ENCODE data around the gene ATP9B.

Gene ATP9B

GRCh38 chr18:79400091-79400590 is 330.9 kb downstream of the ATP9B start:
- no peak for DNase-seq

GRCh38 chr18:79400591-79401381 is 331.6 kb downstream of the ATP9B start:
- no peak for DNase-seq

GRCh38 chr18:79401494-79402208 is 332.5 kb downstream of the ATP9B start:
- no peak for DNase-seq

- no peak for DNase-seq
Observed at GRCh38 chr18:79402209-79402576, 333.0 kb downstream of the ATP9B start.

- no peak for DNase-seq
Observed at GRCh38 chr18:79402977-79403722, 334.0 kb downstream of the ATP9B start.

GRCh38 chr18:79403723-79404566 is 334.8 kb downstream of the ATP9B start:
- DNase-seq, result no peak

DNA sequence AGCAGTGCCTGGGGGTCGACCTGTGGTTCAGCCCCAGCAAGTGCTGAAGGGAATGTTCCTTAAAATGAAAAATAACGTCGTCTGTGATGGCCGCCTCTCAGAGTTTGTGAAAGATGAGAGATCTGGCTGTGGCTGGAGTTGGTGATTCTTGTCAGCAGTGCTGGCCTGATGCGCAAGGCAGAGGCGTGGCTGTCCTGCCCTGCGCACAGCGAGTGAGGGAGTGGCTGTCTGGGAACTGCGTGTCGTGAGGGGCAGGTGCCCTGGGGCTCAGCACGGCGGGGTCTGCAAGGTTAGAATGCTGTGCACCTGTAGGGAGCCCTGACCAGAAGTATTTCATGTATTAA is 335.3 kb downstream of the ATP9B start:
- no peak for DNase-seq

DNA sequence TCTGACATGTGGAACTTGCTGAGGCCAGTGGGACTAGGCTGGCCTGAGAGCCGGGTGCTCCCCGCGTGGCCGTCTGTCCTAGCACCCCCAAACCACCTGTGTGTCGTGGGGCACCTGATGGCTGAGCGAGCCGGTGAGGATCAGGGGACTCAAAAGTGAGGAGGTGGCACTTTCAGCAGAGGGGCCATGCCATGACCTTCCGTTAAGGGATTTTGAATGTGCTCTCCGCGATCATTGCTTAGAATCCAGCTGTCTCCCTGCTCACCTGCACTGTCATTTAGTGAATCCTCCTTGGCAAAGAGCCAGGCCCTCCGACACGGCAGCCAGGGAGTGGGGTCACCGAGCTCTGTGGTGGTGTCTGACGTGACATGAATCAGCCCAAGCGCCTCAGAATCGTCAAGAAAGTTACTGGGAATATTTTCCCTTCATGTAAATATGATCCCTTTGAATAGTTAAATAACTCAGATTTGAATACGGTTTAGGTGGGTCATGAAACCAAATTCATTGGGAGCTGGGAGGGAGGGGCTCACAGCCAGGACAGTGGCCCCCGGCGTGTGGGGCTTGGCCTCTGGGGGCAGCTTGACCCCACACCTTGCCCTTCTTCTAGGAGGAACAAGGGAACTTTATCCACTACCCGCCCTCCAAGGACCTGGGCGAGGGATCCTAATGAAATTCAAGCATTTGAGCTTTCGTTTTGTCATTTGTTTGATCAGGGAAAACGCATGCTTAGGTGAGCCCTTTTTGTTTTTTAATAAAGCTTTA is 336.0 kb downstream of the ATP9B start:
- no peak for DNase-seq

DNA sequence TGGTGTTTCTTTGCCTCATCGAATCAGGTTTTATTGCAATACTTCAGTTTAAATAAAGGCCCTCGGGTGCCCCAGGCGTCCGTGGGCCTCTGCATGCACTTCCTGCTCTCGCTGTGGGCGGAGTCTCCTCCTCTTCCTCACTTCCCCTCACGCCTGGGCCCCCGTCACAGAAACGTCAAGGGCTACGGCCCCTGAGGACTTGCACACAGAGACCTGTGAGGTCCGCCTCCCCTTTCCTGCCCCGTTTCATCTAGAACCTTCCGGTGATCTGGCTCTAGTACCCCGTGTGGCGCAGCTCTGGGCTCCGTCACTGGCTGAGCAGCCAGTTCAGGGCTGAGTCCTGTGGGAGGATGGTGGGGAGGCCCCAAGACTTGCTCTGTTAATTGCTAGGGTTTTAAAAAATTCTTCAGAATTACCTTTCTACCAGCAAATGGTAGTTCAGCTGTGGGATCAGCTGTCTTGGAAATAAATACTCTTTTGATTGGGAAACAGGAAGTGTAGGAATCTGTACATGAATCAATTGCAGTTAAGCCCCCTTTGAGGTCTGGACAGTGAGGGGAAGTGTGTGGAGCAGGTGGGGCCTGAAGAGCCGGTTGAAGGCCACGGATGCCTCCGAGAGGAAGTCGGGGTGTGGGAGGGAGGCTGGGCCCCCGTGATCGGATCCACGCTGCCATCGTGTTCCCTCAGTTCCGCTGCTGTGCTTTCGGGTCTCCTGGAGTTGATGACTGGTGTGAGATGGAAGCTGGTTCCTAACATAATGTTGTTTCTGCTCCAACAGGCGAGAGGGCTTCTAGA is 336.8 kb downstream of the ATP9B start:
- DNase-seq, result no peak

- no peak for DNase-seq
Observed at GRCh38 chr18:79406708-79407107, 337.5 kb downstream of the ATP9B start.

- DNase-seq, result no peak
Observed at GRCh38 chr18:79409313-79409712, 340.1 kb downstream of the ATP9B start.

GRCh38 chr18:79410171-79410641 is 341.0 kb downstream of the ATP9B start:
- DNase-seq, result no peak

DNA sequence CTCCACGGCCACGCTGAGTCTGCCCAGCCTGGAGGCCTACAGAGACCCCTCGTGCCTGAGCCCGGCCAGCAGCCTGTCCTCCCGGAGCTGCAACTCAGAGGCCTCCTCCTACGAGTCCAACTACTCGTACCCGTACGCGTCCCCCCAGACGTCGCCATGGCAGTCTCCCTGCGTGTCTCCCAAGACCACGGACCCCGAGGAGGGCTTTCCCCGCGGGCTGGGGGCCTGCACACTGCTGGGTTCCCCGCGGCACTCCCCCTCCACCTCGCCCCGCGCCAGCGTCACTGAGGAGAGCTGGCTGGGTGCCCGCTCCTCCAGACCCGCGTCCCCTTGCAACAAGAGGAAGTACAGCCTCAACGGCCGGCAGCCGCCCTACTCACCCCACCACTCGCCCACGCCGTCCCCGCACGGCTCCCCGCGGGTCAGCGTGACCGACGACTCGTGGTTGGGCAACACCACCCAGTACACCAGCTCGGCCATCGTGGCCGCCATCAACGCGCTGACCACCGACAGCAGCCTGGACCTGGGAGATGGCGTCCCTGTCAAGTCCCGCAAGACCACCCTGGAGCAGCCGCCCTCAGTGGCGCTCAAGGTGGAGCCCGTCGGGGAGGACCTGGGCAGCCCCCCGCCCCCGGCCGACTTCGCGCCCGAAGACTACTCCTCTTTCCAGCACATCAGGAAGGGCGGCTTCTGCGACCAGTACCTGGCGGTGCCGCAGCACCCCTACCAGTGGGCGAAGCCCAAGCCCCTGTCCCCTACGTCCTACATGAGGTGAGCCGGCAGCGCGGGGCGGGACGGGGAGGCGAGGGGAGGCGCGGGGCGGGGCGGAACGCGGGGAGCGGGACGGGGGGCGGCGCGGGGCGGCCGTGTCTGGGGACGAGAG is 341.8 kb downstream of the ATP9B start:
- no peak for DNase-seq

DNA sequence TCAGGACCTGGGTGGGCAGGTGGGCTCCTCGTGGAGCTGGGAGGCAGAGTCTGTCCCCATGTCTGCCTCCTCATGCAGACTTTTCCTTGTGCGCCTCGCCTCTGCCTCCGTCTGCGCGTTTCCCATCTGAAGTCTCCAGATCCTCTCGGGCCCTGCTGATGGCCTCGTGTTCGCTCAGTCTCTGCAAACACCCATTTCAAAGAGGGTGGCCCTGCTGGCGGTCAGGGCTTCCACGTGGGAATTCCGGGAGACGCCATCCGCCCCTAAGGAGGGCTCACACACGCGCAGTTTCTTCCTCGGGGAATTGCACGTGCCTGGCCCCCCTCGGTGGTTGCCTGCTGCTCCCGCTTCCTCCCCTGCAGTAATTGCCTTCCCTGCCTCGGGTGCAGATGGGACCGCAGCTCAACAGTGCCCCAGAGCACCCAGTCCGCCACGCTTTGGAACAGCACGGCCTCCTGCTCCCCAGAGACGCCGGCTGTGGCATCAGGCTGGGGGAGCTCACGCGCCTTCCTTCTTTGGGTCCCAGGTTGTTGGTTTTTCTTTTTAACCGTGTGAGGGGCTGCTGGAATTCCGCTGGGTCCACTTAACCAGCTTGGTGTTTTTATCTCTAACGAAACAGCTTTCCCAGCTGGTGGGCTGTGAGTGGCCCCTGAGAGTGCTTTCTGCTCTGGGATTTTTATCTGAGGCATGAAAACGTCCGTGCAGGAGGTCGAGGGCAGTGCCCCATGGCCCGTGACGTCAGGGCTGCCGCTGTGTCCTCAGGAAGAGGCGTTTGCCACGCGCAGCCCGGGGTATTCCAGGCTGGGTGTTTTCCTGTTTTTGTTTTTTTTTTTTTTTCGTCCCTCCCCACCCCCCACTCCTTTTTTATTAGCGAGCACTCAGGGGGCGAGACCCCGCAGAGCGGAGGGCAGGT is 342.7 kb downstream of the ATP9B start:
- no peak for DNase-seq

GRCh38 chr18:79413025-79413424 is 343.8 kb downstream of the ATP9B start:
- DNase-seq, result no peak

- no peak for DNase-seq
Observed at GRCh38 chr18:79413426-79413825, 344.2 kb downstream of the ATP9B start.

DNA sequence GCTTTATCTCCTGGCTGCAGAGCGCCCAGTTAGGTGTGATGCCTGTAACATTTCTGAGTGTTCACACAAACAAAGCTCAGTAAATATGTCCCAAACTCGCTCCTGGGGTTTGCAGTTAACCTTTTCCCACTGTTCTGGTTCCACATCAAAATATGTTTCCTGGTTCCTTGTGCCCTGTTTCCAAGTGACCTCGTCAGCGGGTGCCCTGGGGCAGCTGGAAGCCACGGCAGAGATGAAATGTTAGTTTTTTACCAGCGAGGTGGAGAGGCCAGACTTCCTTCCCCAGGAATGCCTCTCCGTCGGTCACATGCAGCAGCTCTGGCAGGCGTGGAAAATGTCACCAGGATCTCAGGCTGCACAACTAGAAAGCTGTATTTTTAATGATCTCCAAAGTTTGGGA is 344.7 kb downstream of the ATP9B start:
- DNase-seq, result no peak

- DNase-seq, result no peak
Observed at GRCh38 chr18:79416022-79416676, 347.0 kb downstream of the ATP9B start.

Measured in NCI-H510A (cell line).